GM19351 (cell line): Measurements from ENCODE around the gene EPS15.
"Not testable (repeated sequence)": the region's sequence is repeated elsewhere in the genome, so short reads cannot be mapped to it uniquely, and the experiment has no call there.

Source experiments
- ATAC-seq: cut with Tn5 transposase; IDR thresholded peaks from one replicate; pipeline ENCODE4 v1.9.1; 2021; ENCODE audit warnings: mild to moderate bottlenecking, moderate library complexity; ENCODE audit not compliant: unreplicated experiment

EPS15 gene

GRCh38 chr1:51433269-51433971 is 85.6 kb downstream of the EPS15 start:
- no peak for ATAC-seq

- ATAC-seq = no peak
Observed at GRCh38 chr1:51432146-51432545, 86.9 kb downstream of the EPS15 start.

- ATAC-seq = no peak
Observed at GRCh38 chr1:51427438-51427837, 91.6 kb downstream of the EPS15 start.

- ATAC-seq = no peak
Observed at GRCh38 chr1:51425955-51426354, 93.1 kb downstream of the EPS15 start.

GRCh38 chr1:51425273-51425672 is 93.8 kb downstream of the EPS15 start:
- ATAC-seq = no peak

GRCh38 chr1:51423073-51423821 is 95.8 kb downstream of the EPS15 start:
- no peak for ATAC-seq

- ATAC-seq = no peak
Observed at GRCh38 chr1:51422367-51423072, 96.5 kb downstream of the EPS15 start.

GRCh38 chr1:51421964-51422363 is 97.1 kb downstream of the EPS15 start:
- peak; percentile 68 for ATAC-seq

GRCh38 chr1:51420867-51421627 is 98.0 kb downstream of the EPS15 start:
- ATAC-seq = no peak

GRCh38 chr1:51418384-51418959 is 100.6 kb downstream of the EPS15 start:
- ATAC-seq = no peak

GRCh38 chr1:51417496-51418383 is 101.3 kb downstream of the EPS15 start:
- no peak for ATAC-seq

- ATAC-seq = no peak
Observed at GRCh38 chr1:51416910-51417309, 102.2 kb downstream of the EPS15 start.

GRCh38 chr1:51415963-51416362 is 103.1 kb downstream of the EPS15 start:
- ATAC-seq = no peak

- no peak for ATAC-seq
Observed at GRCh38 chr1:51414811-51415210, 104.3 kb downstream of the EPS15 start.

- not testable (repeated sequence) for ATAC-seq
Observed at GRCh38 chr1:51411820-51412219, 107.2 kb downstream of the EPS15 start.

GRCh38 chr1:51410568-51411460 is 108.3 kb downstream of the EPS15 start:
- peak; percentile 63 for ATAC-seq

GRCh38 chr1:51409755-51410541 is 109.1 kb downstream of the EPS15 start:
- not testable (repeated sequence) for ATAC-seq

GRCh38 chr1:51392241-51392640 is 126.8 kb downstream of the EPS15 start:
- ATAC-seq = no peak
